Measurements from ENCODE around the gene C1QC. TPM values are rescaled to one million over a fixed set of nuclear protein-coding genes. Genes with fewer than 3 reads are reported as not detected.

The C1QC gene
- total RNA-seq, 1 experiment from 2014 or later = not detected

- Histone ChIP-seq H2BK5ac (ENCODE audit: insufficient read length, low read length) (no peak overlapping the region), H3K79me2 (ENCODE audit: insufficient read depth, low read length) (no peaks in the 10 kb centered on the region), H3K4me2 (ENCODE audit: insufficient read depth, insufficient read length, low read length) (no peak overlapping the region), H2BK12ac (ENCODE audit: insufficient read length, low read depth, low read length) (no peak overlapping the region), H2BK120ac (ENCODE audit: low read depth, low read length, poor library complexity, severe bottlenecking) (no peak overlapping the region), H2AFZ (ENCODE audit: low read length) (no peak overlapping the region), H2AK5ac (ENCODE audit: insufficient read length, low read length) (no peak overlapping the region), H4K91ac (ENCODE audit: insufficient read length, low read depth, low read length) (no peak overlapping the region), H3K23me2 (ENCODE audit: insufficient read length, low read depth, low read length, poor library complexity, severe bottlenecking) (no peaks in the 10 kb centered on the region), H3K27ac (ENCODE audit: insufficient read length, low read depth, low read length) (no peak overlapping the region), H4K8ac (replicated peaks; ENCODE audit: insufficient read length, low read depth, low read length) (no peak overlapping the region), H3K4ac (ENCODE audit: low read depth, low read length) (no peak overlapping the region), H3K79me1 (ENCODE audit: insufficient read depth, low read depth, low read length, poor library complexity, severe bottlenecking) (no peaks in the 10 kb centered on the region), H4K20me1 (ENCODE audit: control insufficient read depth, insufficient read depth, insufficient read length) (no peaks in the 10 kb centered on the region), H3K9me3 (ENCODE audit: control insufficient read depth, low read depth, low read length) (no peaks in the 10 kb centered on the region), H3K23ac (ENCODE audit: insufficient read length, low read depth, low read length) (no peak overlapping the region), H3K14ac (ENCODE audit: insufficient read depth, low read length) (no peak overlapping the region), H3K27me3 (ENCODE audit: insufficient read depth, low read length) (no peaks in the 10 kb centered on the region), H3K56ac (ENCODE audit: insufficient read length, low read depth, low read length) (no peak overlapping the region), H3K4me1 (ENCODE audit: insufficient read depth, low read length) (peaks cover 7% of the 10 kb centered on the region; the same call in 1 of the 2 replicates), H2BK15ac (ENCODE audit: low read depth, low read length) (no peak overlapping the region), H3K18ac (ENCODE audit: insufficient read length, low read depth, low read length) (no peak overlapping the region), H2BK20ac (ENCODE audit: low read depth, low read length, poor library complexity, severe bottlenecking) (no peak overlapping the region), H4K5ac (ENCODE audit: insufficient read length, low read depth, low read length) (no peak overlapping the region), H3T11ph (ENCODE audit: low read length) (no peak overlapping the region), H3K9ac (ENCODE audit: extremely low read depth, insufficient read length, low read length) (no peak overlapping the region)
- no peaks in the 10 kb centered on the region for H3K36me3 Mint-ChIP-seq (ENCODE audit: insufficient read depth in 1 of 3, low read depth in 3 of 3)
- H3K27me3 Mint-ChIP-seq (ENCODE audit: low read depth) = peaks cover 5% of the 10 kb centered on the region; the same call in 1 of the 2 replicates
- no peaks in the 10 kb centered on the region for H3K9me3 Mint-ChIP-seq
- no peak for DNase-seq
- H3K4me1 Mint-ChIP-seq = peaks cover 0 to 7% of the 10 kb centered on the region in 2 experiments; a peak in 3 of 4 replicates
- no CpG with 5 or more reads among the region's 13 CpGs for WGBS (ENCODE audit: extremely low coverage, insufficient read length, low lambda C conversion rate)
- no peak overlapping the region; a peak in 1 of 7 replicates for H3K27ac Mint-ChIP-seq
- no peak overlapping the region for H3K4me3 Mint-ChIP-seq
- no peak for TF ChIP-seq CTCF (conservative IDR thresholded peaks at IDR 0.05)
Observed at GRCh38 chr1:22677931-22678896, 34.8 kb downstream of the C1QC start.

Measured in H9 (cell line).